Upper lobe of right lung (tissue), 1 donor: Measurements from ENCODE around the gene AKT3. TPM values are rescaled to one million over a fixed set of nuclear protein-coding genes. Genes with fewer than 3 reads are reported as not detected.
"Not testable (repeated sequence)": the region's sequence is repeated elsewhere in the genome, so short reads cannot be mapped to it uniquely, and the experiment has no call there.

Experiments
- ATAC-seq: fragments of 200-7000 bp; cut with Tn5 transposase; one replicate; pipeline ENCODE4 v1.9.1; 2020; ENCODE audit warnings: mild to moderate bottlenecking, moderate library complexity
- DNase-seq: peaks from one replicate; pipeline ENCODE4 v3.0.0-alpha.2; 2020
- H3K27ac ChIP-seq: fragments of 200-600 bp; one replicate; pipeline ENCODE4 v1.8.0; 2022
- H3K27me3 ChIP-seq: fragments of 200-600 bp; one replicate; pipeline ENCODE4 v1.8.0; 2022; ENCODE audit warnings: mild to moderate bottlenecking
- H3K36me3 ChIP-seq: fragments of 200-600 bp; one replicate; pipeline ENCODE4 v1.8.0; 2022
- H3K4me1 ChIP-seq: fragments of 200-600 bp; one replicate; pipeline ENCODE4 v1.8.0; 2022
- H3K4me3 ChIP-seq: fragments of 200-600 bp; one replicate; pipeline ENCODE4 v1.8.0; 2022; ENCODE audit warnings: mild to moderate bottlenecking
- H3K9me3 ChIP-seq: fragments of 200-600 bp; one replicate; pipeline ENCODE4 v1.8.0; 2022
- intact Hi-C: fragments of 100-400 bp; cut with DNase I; formaldehyde crosslinking; loops from one replicate; pipeline ENCODE4 v1.11.0; 2022
- total RNA-seq: library from RNA; stranded (reverse); fragmentation: NEBNext Ultra II Directional; extraction: Animal tissue kit (Norgen Biotek cat#: 25700); gene quantifications from one replicate; pipeline ENCODE4 v1.2.1, GENCODE V29; 2021
- TF ChIP-seq, protein P1 (sequence below): fragments of 200-600 bp; IDR thresholded peaks from one replicate; pipeline ENCODE4 v1.8.0; 2022; ENCODE audit warnings: antibody characterized with exemption
- donor health status: DM: no; HTN: yes; CAD: no; lungs with severe emphysema.

The AKT3 gene
- total RNA-seq, 1 donor from 2014 or later, result 64.6 TPM

DNA sequence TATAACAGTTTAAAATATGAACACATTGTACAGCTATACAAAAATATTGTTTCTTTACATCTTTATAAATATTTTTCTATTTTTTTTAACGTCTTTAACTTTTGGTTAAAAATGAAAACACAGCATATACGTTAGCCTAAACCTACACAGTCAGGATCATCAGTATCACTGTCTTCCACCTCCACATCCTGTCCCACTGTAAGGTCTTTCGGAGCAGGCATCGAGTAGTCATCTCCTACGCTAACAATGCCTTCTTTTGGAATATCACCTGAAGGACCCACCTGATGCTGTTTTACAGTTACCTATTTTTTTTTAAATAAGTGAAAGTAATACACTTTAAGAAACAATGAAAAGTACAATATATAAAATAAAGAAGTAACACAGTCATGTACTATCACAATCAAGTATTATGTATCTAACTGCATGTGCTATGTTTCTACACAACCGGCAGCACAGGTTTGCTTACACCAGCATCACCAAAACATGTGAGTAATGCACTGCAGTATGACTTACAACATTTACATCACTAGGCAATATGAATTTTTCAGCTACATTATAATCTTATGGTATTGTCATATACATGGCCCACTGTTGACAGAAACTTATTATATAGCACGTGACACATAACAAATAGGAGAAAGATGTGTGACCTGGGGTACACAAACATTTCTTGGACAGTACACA is 254.4 kb downstream of the AKT3 start:
- Histone ChIP-seq H3K27me3 (no peaks in the 10 kb centered on the region), H3K27ac (no peak overlapping the region), H3K4me1 (no peaks in the 10 kb centered on the region), H3K4me3 (no peak overlapping the region), H3K9me3 (no peaks in the 10 kb centered on the region), H3K36me3 (no peaks in the 10 kb centered on the region)
- TF ChIP-seq, protein P1, sequence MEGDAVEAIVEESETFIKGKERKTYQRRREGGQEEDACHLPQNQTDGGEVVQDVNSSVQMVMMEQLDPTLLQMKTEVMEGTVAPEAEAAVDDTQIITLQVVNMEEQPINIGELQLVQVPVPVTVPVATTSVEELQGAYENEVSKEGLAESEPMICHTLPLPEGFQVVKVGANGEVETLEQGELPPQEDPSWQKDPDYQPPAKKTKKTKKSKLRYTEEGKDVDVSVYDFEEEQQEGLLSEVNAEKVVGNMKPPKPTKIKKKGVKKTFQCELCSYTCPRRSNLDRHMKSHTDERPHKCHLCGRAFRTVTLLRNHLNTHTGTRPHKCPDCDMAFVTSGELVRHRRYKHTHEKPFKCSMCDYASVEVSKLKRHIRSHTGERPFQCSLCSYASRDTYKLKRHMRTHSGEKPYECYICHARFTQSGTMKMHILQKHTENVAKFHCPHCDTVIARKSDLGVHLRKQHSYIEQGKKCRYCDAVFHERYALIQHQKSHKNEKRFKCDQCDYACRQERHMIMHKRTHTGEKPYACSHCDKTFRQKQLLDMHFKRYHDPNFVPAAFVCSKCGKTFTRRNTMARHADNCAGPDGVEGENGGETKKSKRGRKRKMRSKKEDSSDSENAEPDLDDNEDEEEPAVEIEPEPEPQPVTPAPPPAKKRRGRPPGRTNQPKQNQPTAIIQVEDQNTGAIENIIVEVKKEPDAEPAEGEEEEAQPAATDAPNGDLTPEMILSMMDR, result no peak
- no peak for DNase-seq
- intact Hi-C loops, result no loop called here
- ATAC-seq, result no peak

DNA sequence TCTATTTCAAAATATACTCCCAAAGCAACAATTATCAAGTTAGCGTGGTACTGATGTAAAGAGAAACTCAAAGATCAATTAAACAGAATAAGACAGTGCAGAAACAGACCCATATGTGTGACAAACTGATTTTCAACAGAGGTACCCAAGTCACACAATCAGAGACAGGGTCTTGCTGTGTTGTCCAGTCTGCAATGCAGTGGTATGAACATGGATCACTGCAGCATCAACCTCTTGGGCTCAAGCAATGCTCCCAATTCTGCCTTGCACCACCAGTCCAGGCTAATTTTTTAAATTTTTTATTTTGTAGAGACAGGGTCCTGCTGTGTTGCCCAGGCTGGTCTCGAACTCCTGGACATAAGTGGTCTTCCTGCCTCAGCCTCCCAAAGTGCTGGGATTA is 255.6 kb downstream of the AKT3 start:
- Histone ChIP-seq H3K36me3 (no peaks in the 10 kb centered on the region), H3K4me1 (no peaks in the 10 kb centered on the region), H3K27ac (no peak overlapping the region), H3K4me3 (no peak overlapping the region), H3K9me3 (no peaks in the 10 kb centered on the region), H3K27me3 (no peaks in the 10 kb centered on the region)
- intact Hi-C loops, result no loop called here
- ATAC-seq (no peak), DNase-seq (no peak)
- TF ChIP-seq, protein P1, result no peak

DNA sequence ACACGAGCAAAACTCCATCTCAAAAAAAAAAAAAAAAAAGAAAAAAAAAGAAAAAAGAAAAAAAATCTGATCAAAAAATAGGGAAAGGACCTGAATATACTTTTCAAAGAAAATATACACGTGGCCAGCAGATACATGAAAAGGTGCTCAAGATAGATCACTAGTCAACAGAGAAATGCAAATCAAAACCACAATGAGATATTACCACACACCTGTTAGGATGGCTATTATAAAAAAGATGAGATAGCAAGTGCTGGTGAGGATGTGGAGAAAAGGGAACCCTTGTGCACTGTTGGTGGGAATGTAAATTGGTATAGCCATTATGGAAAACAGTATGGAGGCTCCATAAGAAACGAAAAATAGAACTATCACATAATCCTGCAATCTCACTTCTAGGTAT is 260.8 kb downstream of the AKT3 start:
- H3K4me1 ChIP-seq, H3K9me3 ChIP-seq, ATAC-seq, intact Hi-C loops, H3K4me3 ChIP-seq, DNase-seq, H3K36me3 ChIP-seq, H3K27ac ChIP-seq, H3K27me3 ChIP-seq: not testable (repeated sequence)

DNA sequence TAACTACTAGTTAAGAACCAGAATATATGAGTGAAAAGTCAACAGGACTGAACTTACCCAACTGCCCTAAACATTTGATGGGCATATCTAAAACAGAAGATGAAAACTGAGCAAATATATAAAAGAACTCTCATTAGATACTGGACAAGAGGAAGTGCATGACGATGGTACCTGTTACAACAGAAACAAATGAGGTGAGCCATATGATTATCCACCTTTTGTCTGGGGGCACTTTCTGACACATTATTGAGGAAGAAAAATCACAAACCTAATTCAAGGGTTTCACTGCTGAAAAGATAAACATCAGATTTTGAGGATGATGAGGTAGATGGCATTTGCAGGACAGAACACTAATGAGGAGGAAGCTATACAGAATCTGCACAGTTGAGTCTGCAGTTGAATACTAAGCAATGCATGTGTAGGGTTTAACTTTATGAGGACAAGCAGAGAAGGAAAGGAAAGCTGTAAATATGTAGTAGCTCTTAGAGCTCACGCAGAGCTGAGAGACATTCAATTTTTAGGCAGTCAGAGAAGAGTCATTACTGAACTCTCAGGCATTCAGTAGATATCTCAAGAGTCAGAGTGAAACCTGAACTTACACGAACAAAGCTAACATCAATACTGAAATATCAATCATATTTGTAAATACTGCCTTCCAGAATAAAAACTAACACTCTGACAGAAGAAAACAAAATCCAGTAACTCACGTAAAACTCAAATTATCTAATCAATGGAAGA is 262.1 kb downstream of the AKT3 start:
- intact Hi-C loops, result no loop called here
- ATAC-seq (no peak), DNase-seq (no peak)
- Histone ChIP-seq H3K4me1 (no peaks in the 10 kb centered on the region), H3K36me3 (no peaks in the 10 kb centered on the region), H3K27me3 (no peaks in the 10 kb centered on the region), H3K4me3 (no peak overlapping the region), H3K27ac (no peak overlapping the region), H3K9me3 (no peaks in the 10 kb centered on the region)
- TF ChIP-seq, protein P1, result no peak

DNA sequence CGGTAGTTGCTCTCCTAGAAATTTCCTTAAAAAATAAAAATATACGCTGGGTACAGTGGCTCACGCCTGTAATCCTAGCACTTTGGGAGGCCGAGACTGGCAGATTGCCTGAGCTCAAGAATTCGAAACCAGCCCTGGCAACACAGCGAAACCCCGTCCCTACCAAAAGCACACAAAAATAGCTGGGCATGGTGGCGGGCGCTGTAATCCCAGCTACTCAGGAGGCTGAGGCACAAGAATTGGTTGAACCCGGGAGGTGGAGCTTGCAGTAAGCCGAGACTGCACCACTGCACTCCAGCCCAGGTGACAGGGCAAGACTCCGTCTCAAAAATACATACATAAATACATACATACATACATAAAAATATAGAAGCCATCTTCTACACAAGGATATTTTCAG is 262.8 kb downstream of the AKT3 start:
- DNase-seq (no peak), ATAC-seq (no peak)
- H3K27ac ChIP-seq, result no peak overlapping the region
- H3K4me3 ChIP-seq, result no peak overlapping the region
- no peaks in the 10 kb centered on the region for H3K36me3 ChIP-seq
- H3K27me3 ChIP-seq, result no peaks in the 10 kb centered on the region
- TF ChIP-seq, protein P1, result no peak
- H3K4me1 ChIP-seq, result no peaks in the 10 kb centered on the region
- H3K9me3 ChIP-seq, result peaks cover 6% of the 10 kb centered on the region
- intact Hi-C loops, result no loop called here

DNA sequence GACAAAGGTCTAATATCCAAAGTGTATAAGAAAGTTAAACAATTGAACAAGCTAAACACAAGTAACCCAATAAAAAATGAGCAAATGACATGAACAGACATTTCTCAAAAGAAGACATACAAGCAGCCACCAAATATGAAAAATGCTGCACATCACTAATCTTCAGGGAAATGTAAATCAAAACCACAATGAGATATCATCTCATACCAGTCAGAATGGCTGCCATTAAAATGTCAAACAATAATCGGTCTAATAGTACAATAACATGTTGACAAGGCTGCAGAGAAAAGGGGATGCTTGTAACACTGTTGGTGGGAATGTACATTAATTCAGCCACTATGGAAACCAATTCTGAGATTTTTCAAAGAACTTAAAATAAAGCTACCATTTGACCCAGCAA is 264.1 kb downstream of the AKT3 start:
- H3K4me1 ChIP-seq, result no peaks in the 10 kb centered on the region
- ATAC-seq (no peak), DNase-seq (no peak)
- TF ChIP-seq, protein P1, result no peak
- H3K27me3 ChIP-seq, result no peaks in the 10 kb centered on the region
- intact Hi-C loops, result no loop called here
- H3K4me3 ChIP-seq, result no peak overlapping the region
- H3K36me3 ChIP-seq, result no peaks in the 10 kb centered on the region
- H3K9me3 ChIP-seq, result peaks cover 10% of the 10 kb centered on the region
- no peak overlapping the region for H3K27ac ChIP-seq
